ENCODE data around the gene BCAR3. TPM values are rescaled to one million over a fixed set of nuclear protein-coding genes. Genes with fewer than 3 reads are reported as not detected.

The BCAR3 gene
- polyA plus RNA-seq, 2 of the 4 experiments (the other 2 are of a cell fraction), result 31.6 to 33.4 TPM

DNA sequence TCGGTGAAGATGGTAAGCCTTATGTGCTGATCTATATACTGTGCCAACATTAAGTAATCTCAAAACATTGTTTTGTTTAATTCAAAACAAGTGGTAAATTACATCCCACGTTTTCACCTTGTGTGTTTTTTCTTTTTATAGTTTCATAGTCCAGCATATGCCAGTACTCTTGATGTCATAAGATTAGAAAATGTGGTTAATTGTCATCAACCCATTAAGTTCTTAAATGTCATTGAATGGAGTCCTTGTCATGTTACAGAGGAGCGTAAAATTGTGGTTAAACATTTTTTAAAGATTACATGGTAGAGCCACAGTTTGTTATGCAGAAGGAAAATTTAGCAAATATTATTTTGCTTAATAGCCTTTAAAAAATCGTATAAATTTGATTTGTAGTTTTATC is 140.6 kb downstream of the BCAR3 start:
- DNase-seq (ENCODE audit: low read depth in 1 of 2, low spot score in 1 of 2) (no peak), FAIRE-seq (no peak), ATAC-seq (no peak)
- ChIA-PET POLR2A (no interaction called here), CTCF (no interaction called here)
- TF ChIP-seq EHMT2 (IDR thresholded peaks at IDR 0.05; ENCODE audit: low read depth) (no peak), EHF (CRISPR knock-in tag; IDR thresholded peaks at IDR 0.05) (no peak), CBX2 (IDR thresholded peaks at IDR 0.05; ENCODE audit: borderline replicate concordance, low read depth) (no peak), RARB (CRISPR knock-in tag; IDR thresholded peaks at IDR 0.05) (no peak)
- TF ChIP-seq, protein P1, sequence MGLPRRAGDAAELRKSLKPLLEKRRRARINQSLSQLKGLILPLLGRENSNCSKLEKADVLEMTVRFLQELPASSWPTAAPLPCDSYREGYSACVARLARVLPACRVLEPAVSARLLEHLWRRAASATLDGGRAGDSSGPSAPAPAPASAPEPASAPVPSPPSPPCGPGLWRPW (IDR thresholded peaks at IDR 0.05), result no peak
- Histone ChIP-seq H3K4me3 (no peak overlapping the region), H3K9me3 (no peaks in the 10 kb centered on the region), H3K4me1 (no peaks in the 10 kb centered on the region), H3K27ac (no peak overlapping the region), H3K4me2 (no peak overlapping the region)
- WGBS (ENCODE audit: missing lambda C conversion rate), result 79% methylated on average over 4 of the region's 4 CpGs

DNA sequence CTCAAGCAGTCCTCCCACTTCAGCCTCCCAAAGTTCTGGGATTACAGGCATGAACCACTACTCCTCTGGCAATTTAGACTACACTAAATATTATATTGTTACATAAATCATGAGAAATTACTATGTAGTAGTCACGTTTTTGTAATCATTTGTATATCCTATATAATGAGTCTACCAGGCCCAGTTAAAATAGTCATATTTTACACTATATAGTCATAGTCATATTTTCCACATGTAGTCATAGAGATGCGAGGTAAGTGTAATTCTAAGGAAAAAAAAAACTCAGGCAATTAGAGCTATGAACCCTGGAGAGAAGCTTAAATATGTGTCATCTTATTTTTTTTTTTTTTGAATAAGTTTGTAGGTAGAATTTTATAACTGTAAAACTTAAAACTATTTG is 143.7 kb downstream of the BCAR3 start:
- ChIA-PET POLR2A (no interaction called here), CTCF (interaction anchor here (1.2 kb wide), 1 partner anchor 18 kb away, joined by 3 read pairs; no protein-coding TSS in a partner anchor)
- no peak for ATAC-seq
- H3K4me3 ChIP-seq, result no peak overlapping the region
- no peak overlapping the region for H3K4me2 ChIP-seq
- no peaks in the 10 kb centered on the region for H3K9me3 ChIP-seq
- H3K27ac ChIP-seq, result no peak overlapping the region
- DNase-seq (ENCODE audit: low read depth in 1 of 2, low spot score in 1 of 2), result no peak
- no peaks in the 10 kb centered on the region for H3K4me1 ChIP-seq
- WGBS (ENCODE audit: missing lambda C conversion rate), result 56% methylated on average over 2 of the region's 2 CpGs
- no peak for FAIRE-seq
- TF ChIP-seq HDAC2 (IDR thresholded peaks at IDR 0.05) (no peak), ESRRA (IDR thresholded peaks at IDR 0.05; ENCODE audit: borderline replicate concordance, low read length) (no peak), CBX2 (IDR thresholded peaks at IDR 0.05; ENCODE audit: borderline replicate concordance, low read depth) (no peak), PHF8 (IDR thresholded peaks at IDR 0.05; ENCODE audit: borderline replicate concordance, low read depth) (no peak)
- TF ChIP-seq, protein P2, sequence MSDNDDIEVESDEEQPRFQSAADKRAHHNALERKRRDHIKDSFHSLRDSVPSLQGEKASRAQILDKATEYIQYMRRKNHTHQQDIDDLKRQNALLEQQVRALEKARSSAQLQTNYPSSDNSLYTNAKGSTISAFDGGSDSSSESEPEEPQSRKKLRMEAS (IDR thresholded peaks at IDR 0.05), result no peak
- TF ChIP-seq, protein P3, sequence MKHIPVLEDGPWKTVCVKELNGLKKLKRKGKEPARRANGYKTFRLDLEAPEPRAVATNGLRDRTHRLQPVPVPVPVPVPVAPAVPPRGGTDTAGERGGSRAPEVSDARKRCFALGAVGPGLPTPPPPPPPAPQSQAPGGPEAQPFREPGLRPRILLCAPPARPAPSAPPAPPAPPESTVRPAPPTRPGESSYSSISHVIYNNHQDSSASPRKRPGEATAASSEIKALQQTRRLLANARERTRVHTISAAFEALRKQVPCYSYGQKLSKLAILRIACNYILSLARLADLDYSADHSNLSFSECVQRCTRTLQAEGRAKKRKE (CRISPR knock-in tag; IDR thresholded peaks at IDR 0.05; ENCODE audit: low read depth), result no peak

DNA sequence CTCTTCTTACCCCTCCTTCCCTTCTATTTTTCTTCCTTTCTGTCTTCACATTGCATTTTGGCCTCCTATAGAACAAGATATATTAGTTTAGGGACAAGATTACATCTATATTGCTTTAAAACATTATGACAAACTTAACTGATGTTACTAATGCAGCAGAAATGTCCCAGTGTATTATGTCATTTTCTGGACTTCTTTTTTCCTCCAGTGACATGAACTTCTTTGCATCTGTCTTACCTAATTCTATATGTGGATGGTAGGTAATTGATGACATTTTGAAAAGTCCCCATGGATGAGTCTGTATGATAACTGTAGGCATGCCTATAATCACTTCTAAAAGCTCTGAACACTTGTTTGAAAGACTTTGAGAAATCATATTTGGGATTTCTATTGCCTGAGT is 144.2 kb downstream of the BCAR3 start:
- FAIRE-seq, result no peak
- H3K4me3 ChIP-seq, result no peak overlapping the region
- CTCF ChIA-PET, result interaction anchor here (1.2 kb wide), 1 partner anchor 18 kb away, joined by 3 read pairs; no protein-coding TSS in a partner anchor

DNA sequence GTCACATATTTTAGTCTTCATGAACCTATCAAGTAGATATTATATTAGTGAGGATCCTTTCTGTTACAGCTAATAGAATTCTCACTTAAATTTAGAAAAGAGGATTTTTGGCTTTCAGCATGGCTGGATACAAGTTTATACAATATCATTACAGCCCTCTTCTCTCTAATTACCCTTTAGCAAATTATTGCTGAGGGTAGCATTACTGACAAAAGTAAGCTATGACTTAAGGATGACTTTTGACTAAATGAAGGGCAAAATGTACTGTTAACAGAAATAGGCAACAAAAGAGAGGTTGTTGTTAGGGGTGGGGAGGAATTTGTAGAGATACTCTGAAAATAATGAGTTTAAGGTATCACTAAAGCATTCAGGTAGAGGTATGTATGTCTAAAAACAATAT is 148.0 kb downstream of the BCAR3 start:
- Histone ChIP-seq H3K9me3 (no peaks in the 10 kb centered on the region), H3K4me2 (no peak overlapping the region), H3K4me3 (no peak overlapping the region), H3K4me1 (peaks cover 6% of the 10 kb centered on the region; the same call in 1 of the 3 replicates), H3K27ac (no peak overlapping the region)
- no peak for DNase-seq (ENCODE audit: low read depth in 1 of 2, low spot score in 1 of 2)
- TF ChIP-seq FOSB (CRISPR knock-in tag; IDR thresholded peaks at IDR 0.05) (no peak), MAFK (IDR thresholded peaks at IDR 0.05; ENCODE audit: partially characterized antibody) (peak; percentile 66)
- no peak for FAIRE-seq
- ChIA-PET POLR2A (no interaction called here), CTCF (interaction anchor here (0.9 to 1.4 kb wide), 2 partner anchors 12 to 19 kb away, joined by 3 read pairs; no protein-coding TSS in a partner anchor)
- no peak for ATAC-seq

More for the DNA sequence above, 144.2 kb downstream of the BCAR3 start:
- TF ChIP-seq HDAC2 (IDR thresholded peaks at IDR 0.05), result no peak
- TF ChIP-seq RARB (CRISPR knock-in tag; IDR thresholded peaks at IDR 0.05), result no peak
- no peak for TF ChIP-seq CEBPB (IDR thresholded peaks at IDR 0.05)
- TF ChIP-seq, protein P4, sequence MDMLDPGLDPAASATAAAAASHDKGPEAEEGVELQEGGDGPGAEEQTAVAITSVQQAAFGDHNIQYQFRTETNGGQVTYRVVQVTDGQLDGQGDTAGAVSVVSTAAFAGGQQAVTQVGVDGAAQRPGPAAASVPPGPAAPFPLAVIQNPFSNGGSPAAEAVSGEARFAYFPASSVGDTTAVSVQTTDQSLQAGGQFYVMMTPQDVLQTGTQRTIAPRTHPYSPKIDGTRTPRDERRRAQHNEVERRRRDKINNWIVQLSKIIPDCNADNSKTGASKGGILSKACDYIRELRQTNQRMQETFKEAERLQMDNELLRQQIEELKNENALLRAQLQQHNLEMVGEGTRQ (IDR thresholded peaks at IDR 0.05), result no peak
- no peak for TF ChIP-seq HOXB13 (CRISPR knock-in tag; IDR thresholded peaks at IDR 0.05; ENCODE audit: low read depth)
- TF ChIP-seq NFE2L2 (conservative IDR thresholded peaks at IDR 0.05; ENCODE audit: low read length), result no peak
- TF ChIP-seq MAZ (IDR thresholded peaks at IDR 0.05; ENCODE audit: borderline replicate concordance, low read depth, low read length), result no peak
- TF ChIP-seq EP300 (IDR thresholded peaks at IDR 0.05), result no peak
- no peak for TF ChIP-seq ZFP36 (IDR thresholded peaks at IDR 0.05; ENCODE audit: borderline replicate concordance, partially characterized antibody)
- TF ChIP-seq HOXA7 (CRISPR knock-in tag; IDR thresholded peaks at IDR 0.05), result no peak
- no peak for TF ChIP-seq FOSL2 (IDR thresholded peaks at IDR 0.05)
- TF ChIP-seq FOSL2 (CRISPR knock-in tag; IDR thresholded peaks at IDR 0.05), result no peak
- no peak for TF ChIP-seq GATA3 (IDR thresholded peaks at IDR 0.05; ENCODE audit: borderline replicate concordance)
- Histone ChIP-seq H3K4me1 (no peaks in the 10 kb centered on the region), H3K27ac (no peak overlapping the region), H3K9me3 (no peaks in the 10 kb centered on the region), H3K4me2 (no peak overlapping the region)
- POLR2A ChIA-PET, result no interaction called here
- ATAC-seq, result no peak
- DNase-seq (ENCODE audit: low read depth in 1 of 2, low spot score in 1 of 2), result no peak

Data from A549 (cell line).